ENCODE results near the gene AFF2.

DNA sequence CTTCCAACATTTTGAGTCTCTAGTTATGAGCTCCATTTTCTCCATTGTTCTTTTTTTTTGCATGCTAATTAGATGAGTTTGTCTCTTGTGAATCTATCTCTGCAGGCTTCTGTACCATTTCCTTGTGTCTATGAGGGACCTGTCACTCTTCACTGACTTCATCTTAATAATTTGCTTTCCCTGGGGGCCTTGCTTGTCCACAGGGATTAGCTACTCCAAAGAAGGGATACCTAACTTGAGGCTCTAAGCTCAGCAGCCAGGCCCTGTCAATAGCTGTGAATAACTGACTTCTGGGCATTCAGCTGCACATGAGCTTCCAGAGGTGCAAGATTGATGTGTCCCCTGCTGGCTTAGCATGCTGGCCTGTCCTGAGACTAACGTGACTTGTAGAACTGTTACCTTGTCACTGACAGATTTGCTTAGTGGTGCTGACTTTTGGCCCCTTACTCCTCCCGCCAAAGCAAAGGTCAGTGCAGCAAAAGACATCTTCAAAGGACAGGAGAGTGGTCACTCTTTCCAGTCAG, 124.6 kb downstream of the AFF2 start:
- TF ChIP-seq SIN3A (IDR thresholded peaks at IDR 0.05; ENCODE audit: borderline replicate concordance, low read depth, low read length) (no peak), MEF2A (IDR thresholded peaks at IDR 0.05; ENCODE audit: borderline replicate concordance, low read depth) (no peak), EZH2phosphoT487 (IDR thresholded peaks at IDR 0.05; ENCODE audit: borderline replicate concordance, low read depth) (no peak), YY1 (IDR thresholded peaks at IDR 0.05; ENCODE audit: low read depth) (no peak), EP300 (IDR thresholded peaks at IDR 0.05; ENCODE audit: borderline replicate concordance in 1 of 2, low read depth in 1 of 2, low read length in 1 of 2) (no peak), JUND (IDR thresholded peaks at IDR 0.05) (no peak)
- TF ChIP-seq, protein P1, sequence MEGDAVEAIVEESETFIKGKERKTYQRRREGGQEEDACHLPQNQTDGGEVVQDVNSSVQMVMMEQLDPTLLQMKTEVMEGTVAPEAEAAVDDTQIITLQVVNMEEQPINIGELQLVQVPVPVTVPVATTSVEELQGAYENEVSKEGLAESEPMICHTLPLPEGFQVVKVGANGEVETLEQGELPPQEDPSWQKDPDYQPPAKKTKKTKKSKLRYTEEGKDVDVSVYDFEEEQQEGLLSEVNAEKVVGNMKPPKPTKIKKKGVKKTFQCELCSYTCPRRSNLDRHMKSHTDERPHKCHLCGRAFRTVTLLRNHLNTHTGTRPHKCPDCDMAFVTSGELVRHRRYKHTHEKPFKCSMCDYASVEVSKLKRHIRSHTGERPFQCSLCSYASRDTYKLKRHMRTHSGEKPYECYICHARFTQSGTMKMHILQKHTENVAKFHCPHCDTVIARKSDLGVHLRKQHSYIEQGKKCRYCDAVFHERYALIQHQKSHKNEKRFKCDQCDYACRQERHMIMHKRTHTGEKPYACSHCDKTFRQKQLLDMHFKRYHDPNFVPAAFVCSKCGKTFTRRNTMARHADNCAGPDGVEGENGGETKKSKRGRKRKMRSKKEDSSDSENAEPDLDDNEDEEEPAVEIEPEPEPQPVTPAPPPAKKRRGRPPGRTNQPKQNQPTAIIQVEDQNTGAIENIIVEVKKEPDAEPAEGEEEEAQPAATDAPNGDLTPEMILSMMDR (IDR thresholded peaks at IDR 0.05), result no peak

All from SK-N-SH (cell line).